GM21723 (cell line): ENCODE data around the gene IFNG.

Experiments used
- ATAC-seq: cut with Tn5 transposase; IDR thresholded peaks from one replicate; pipeline ENCODE4 v1.9.1; 2021; ENCODE audit warnings: mild to moderate bottlenecking, moderate library complexity; ENCODE audit not compliant: unreplicated experiment

IFNG gene

GRCh38 chr12:68118096-68118755 is 41.3 kb downstream of the IFNG start:
- no peak for ATAC-seq

GRCh38 chr12:68117661-68118060 is 41.9 kb downstream of the IFNG start:
- ATAC-seq, result no peak

GRCh38 chr12:68115281-68115680 is 44.3 kb downstream of the IFNG start:
- ATAC-seq, result no peak

- no peak for ATAC-seq
These were observed 44.9 kb downstream of the IFNG start for GRCh38 chr12:68114606-68115005.

GRCh38 chr12:68113644-68114043 is 45.9 kb downstream of the IFNG start:
- ATAC-seq, result no peak

GRCh38 chr12:68111995-68112394 is 47.5 kb downstream of the IFNG start:
- ATAC-seq, result no peak

- ATAC-seq, result no peak
These were observed 49.9 kb downstream of the IFNG start for GRCh38 chr12:68109444-68110217.

- ATAC-seq, result no peak
These were observed 50.5 kb downstream of the IFNG start for GRCh38 chr12:68109001-68109400.

- no peak for ATAC-seq
These were observed 52.9 kb downstream of the IFNG start for GRCh38 chr12:68106660-68107059.

- no peak for ATAC-seq
These were observed 53.4 kb downstream of the IFNG start for GRCh38 chr12:68106160-68106559.
